Measurements from ENCODE around the gene GLIS1. TPM values are rescaled to one million over a fixed set of nuclear protein-coding genes. Genes with fewer than 3 reads are reported as not detected.

Gene GLIS1
- total and polyA plus RNA-seq, 2 of the 8 experiments (the other 6 are each of a cell fraction or from before 2014, with no cell fraction given), result 0.15 to 0.22 TPM

- TF ChIP-seq, protein P1, sequence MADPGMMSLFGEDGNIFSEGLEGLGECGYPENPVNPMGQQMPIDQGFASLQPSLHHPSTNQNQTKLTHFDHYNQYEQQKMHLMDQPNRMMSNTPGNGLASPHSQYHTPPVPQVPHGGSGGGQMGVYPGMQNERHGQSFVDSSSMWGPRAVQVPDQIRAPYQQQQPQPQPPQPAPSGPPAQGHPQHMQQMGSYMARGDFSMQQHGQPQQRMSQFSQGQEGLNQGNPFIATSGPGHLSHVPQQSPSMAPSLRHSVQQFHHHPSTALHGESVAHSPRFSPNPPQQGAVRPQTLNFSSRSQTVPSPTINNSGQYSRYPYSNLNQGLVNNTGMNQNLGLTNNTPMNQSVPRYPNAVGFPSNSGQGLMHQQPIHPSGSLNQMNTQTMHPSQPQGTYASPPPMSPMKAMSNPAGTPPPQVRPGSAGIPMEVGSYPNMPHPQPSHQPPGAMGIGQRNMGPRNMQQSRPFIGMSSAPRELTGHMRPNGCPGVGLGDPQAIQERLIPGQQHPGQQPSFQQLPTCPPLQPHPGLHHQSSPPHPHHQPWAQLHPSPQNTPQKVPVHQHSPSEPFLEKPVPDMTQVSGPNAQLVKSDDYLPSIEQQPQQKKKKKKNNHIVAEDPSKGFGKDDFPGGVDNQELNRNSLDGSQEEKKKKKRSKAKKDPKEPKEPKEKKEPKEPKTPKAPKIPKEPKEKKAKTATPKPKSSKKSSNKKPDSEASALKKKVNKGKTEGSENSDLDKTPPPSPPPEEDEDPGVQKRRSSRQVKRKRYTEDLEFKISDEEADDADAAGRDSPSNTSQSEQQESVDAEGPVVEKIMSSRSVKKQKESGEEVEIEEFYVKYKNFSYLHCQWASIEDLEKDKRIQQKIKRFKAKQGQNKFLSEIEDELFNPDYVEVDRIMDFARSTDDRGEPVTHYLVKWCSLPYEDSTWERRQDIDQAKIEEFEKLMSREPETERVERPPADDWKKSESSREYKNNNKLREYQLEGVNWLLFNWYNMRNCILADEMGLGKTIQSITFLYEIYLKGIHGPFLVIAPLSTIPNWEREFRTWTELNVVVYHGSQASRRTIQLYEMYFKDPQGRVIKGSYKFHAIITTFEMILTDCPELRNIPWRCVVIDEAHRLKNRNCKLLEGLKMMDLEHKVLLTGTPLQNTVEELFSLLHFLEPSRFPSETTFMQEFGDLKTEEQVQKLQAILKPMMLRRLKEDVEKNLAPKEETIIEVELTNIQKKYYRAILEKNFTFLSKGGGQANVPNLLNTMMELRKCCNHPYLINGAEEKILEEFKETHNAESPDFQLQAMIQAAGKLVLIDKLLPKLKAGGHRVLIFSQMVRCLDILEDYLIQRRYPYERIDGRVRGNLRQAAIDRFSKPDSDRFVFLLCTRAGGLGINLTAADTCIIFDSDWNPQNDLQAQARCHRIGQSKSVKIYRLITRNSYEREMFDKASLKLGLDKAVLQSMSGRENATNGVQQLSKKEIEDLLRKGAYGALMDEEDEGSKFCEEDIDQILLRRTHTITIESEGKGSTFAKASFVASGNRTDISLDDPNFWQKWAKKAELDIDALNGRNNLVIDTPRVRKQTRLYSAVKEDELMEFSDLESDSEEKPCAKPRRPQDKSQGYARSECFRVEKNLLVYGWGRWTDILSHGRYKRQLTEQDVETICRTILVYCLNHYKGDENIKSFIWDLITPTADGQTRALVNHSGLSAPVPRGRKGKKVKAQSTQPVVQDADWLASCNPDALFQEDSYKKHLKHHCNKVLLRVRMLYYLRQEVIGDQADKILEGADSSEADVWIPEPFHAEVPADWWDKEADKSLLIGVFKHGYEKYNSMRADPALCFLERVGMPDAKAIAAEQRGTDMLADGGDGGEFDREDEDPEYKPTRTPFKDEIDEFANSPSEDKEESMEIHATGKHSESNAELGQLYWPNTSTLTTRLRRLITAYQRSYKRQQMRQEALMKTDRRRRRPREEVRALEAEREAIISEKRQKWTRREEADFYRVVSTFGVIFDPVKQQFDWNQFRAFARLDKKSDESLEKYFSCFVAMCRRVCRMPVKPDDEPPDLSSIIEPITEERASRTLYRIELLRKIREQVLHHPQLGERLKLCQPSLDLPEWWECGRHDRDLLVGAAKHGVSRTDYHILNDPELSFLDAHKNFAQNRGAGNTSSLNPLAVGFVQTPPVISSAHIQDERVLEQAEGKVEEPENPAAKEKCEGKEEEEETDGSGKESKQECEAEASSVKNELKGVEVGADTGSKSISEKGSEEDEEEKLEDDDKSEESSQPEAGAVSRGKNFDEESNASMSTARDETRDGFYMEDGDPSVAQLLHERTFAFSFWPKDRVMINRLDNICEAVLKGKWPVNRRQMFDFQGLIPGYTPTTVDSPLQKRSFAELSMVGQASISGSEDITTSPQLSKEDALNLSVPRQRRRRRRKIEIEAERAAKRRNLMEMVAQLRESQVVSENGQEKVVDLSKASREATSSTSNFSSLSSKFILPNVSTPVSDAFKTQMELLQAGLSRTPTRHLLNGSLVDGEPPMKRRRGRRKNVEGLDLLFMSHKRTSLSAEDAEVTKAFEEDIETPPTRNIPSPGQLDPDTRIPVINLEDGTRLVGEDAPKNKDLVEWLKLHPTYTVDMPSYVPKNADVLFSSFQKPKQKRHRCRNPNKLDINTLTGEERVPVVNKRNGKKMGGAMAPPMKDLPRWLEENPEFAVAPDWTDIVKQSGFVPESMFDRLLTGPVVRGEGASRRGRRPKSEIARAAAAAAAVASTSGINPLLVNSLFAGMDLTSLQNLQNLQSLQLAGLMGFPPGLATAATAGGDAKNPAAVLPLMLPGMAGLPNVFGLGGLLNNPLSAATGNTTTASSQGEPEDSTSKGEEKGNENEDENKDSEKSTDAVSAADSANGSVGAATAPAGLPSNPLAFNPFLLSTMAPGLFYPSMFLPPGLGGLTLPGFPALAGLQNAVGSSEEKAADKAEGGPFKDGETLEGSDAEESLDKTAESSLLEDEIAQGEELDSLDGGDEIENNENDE (IDR thresholded peaks at IDR 0.05; ENCODE audit: insufficient replicate concordance, low read length), result no peak
- no peak for TF ChIP-seq RNF2 (IDR thresholded peaks at IDR 0.05; ENCODE audit: borderline replicate concordance, low read depth, low read length, missing control alignments, poor library complexity, severe bottlenecking)
- no peak for TF ChIP-seq CEBPB (IDR thresholded peaks at IDR 0.05; ENCODE audit: low read depth, low read length)
- TF ChIP-seq BACH1 (IDR thresholded peaks at IDR 0.05; ENCODE audit: low read length), result no peak
- TF ChIP-seq EP300 (IDR thresholded peaks at IDR 0.05; ENCODE audit: borderline replicate concordance in 1 of 2, low read depth in 2 of 2, low read length in 2 of 2), result no peak
Measured at GRCh38 chr1:53550201-53550741, 188.7 kb downstream of the GLIS1 start (continued).

Measured in H1 (cell line).